OCI-LY3 (cell line): ENCODE data around the gene AP5B1.

ENCODE experiments used
- CTCF ChIP-seq: fragments of 200-600, 300-600 bp; sonication (generic); IDR thresholded peaks from 2 replicates; pipeline ENCODE4 v1.5.1; 2014; ENCODE audit warnings: antibody characterized with exemption, low read length, low read depth
- EZH2phosphoT487 ChIP-seq: fragments of 200-600 bp; shearing (Covaris generic); IDR thresholded peaks from 2 replicates; pipeline ENCODE4 v1.6.1; 2018; ENCODE audit warnings: antibody characterized with exemption, mixed run types, low read depth

DNA sequence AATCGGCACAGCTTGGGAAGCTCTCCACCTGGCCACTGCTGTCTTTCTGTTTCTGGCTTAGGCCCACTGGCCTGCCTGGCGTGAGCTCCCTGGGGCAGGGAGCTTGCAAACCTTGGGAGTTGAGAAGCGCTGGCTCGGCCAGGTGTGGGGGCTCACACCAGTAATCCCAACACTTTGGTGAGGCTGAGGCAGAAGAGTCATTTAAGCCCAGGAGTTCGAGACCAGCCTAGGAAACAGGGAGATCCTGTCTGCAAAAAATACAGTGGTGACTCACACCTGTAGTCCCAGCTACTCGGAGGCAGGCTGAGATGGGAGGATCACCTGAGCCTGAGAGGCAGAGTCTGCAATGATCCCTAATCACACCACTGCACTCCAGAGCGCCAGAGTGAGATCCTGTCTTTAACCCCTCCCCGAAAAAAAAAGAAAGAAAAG, 4.0 kb downstream of the AP5B1 start:
- no peak for TF ChIP-seq CTCF
- no peak for TF ChIP-seq EZH2phosphoT487
